KMS-11 (cell line): ENCODE measurements around the gene FANCD2.
A peak's percentile ranks its signal among the peaks of the same experiment; 100 is the strongest.

Source experiments
- H2AFZ ChIP-seq: fragments of 200-600 bp; sonication (generic); 2 replicates; pipeline ENCODE4 v1.6.1; 2016; ENCODE audit warnings: antibody characterized with exemption, mixed run types, low read depth
- H3K27ac ChIP-seq: fragments of 200-600 bp; sonication (generic); 2 replicates; pipeline ENCODE4 v1.6.1; 2016; ENCODE audit warnings: mild to moderate bottlenecking, mixed run types
- H3K27me3 ChIP-seq: fragments of 200-600 bp; sonication (generic); 2 replicates; pipeline ENCODE4 v1.6.1; 2017; ENCODE audit warnings: mild to moderate bottlenecking, low read depth, mixed run types, moderate library complexity; ENCODE audit not compliant: insufficient read depth
- H3K36me3 ChIP-seq: fragments of 200-600 bp; sonication (generic); 2 replicates; pipeline ENCODE4 v1.6.1; 2017; ENCODE audit warnings: mild to moderate bottlenecking, mixed run types; ENCODE audit not compliant: insufficient read depth
- H3K4me1 ChIP-seq: fragments of 200-600 bp; sonication (generic); 2 replicates; pipeline ENCODE4 v1.6.1; 2016; ENCODE audit warnings: mild to moderate bottlenecking, low read depth, mixed run types; ENCODE audit not compliant: poor library complexity, severe bottlenecking
- H3K4me2 ChIP-seq: fragments of 200-600 bp; sonication (generic); 2 replicates; pipeline ENCODE4 v1.7.0; 2016; ENCODE audit warnings: mild to moderate bottlenecking, mixed run types
- H3K4me3 ChIP-seq: fragments of 200-600 bp; sonication (generic); IDR thresholded peaks from 2 replicates; pipeline ENCODE4 v1.6.1; 2017; ENCODE audit warnings: low read depth, low read length, mixed read lengths; ENCODE audit not compliant: insufficient read depth
- H3K79me2 ChIP-seq: fragments of 200-600 bp; sonication (generic); 2 replicates; pipeline ENCODE4 v1.6.1; 2016; ENCODE audit warnings: low read depth, mixed run types; ENCODE audit not compliant: insufficient read depth
- H3K9ac ChIP-seq: fragments of 200-600 bp; sonication (generic); 2 replicates; pipeline ENCODE4 v1.6.1; 2016; ENCODE audit warnings: mild to moderate bottlenecking, mixed run types
- H4K20me1 ChIP-seq: fragments of 200-600 bp; sonication (generic); 2 replicates; pipeline ENCODE4 v1.6.1; 2016; ENCODE audit warnings: mild to moderate bottlenecking, mixed run types; ENCODE audit not compliant: insufficient read depth
- TF ChIP-seq, protein P1 (sequence below): fragments of 200-600 bp; sonication (generic); conservative IDR thresholded peaks from 2 replicates; pipeline ENCODE4 v1.6.1; 2017; ENCODE audit warnings: low read depth, mild to moderate bottlenecking, antibody characterized with exemption, low read length, moderate library complexity, mixed read lengths

The FANCD2 gene

DNA sequence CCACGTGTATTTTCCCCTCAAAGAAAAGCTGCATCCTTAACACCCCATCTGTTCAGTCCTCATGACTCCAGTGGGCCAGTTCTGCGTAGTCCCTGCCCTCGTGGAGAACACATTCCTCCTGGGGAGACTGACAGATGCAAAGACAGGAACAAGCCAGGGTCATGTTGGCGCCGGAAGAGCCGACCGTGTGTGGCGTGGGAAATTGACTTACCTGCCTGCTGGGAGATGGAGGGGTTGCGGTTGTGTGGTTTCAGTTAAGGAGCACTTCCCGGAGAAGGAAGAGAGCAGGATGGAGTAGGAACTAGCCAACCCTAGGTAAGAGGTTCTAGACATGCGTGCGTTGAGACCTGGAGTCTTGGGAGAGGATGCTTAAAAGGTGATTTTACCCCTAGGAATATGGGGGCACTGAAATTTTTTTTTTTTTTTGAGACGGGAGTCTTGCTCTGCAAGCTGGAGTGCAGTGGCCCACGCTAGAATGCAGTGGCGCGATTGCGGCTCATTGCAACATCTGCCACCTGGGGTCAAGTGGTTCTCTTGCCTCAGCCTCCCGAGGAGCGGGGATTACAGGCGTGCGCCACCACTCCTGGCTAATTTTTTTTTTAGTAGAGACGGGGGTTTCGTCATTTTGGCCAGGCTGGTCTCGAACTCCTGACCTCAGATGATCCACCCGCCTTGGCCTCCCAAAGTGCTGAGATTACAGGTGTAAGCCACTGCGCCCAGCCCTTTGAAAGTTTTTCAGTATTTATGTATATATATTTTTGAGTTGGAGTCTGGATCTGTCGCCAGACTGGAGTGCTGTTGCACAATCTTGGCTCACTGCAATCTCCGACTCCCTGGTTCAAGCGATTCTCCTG lies 116.7 kb downstream of the FANCD2 start:
- Histone ChIP-seq H3K36me3 (no peaks in the 10 kb centered on the region), H3K79me2 (peaks cover 28% of the 10 kb centered on the region), H3K9ac (no peak overlapping the region), H4K20me1 (no peaks in the 10 kb centered on the region), H3K27me3 (no peaks in the 10 kb centered on the region), H3K4me1 (peaks cover 5% of the 10 kb centered on the region), H3K27ac (no peak overlapping the region), H3K4me2 (peak overlapping the region; percentile 17), H2AFZ (no peak overlapping the region), H3K4me3 (no peak overlapping the region)
- TF ChIP-seq, protein P1, sequence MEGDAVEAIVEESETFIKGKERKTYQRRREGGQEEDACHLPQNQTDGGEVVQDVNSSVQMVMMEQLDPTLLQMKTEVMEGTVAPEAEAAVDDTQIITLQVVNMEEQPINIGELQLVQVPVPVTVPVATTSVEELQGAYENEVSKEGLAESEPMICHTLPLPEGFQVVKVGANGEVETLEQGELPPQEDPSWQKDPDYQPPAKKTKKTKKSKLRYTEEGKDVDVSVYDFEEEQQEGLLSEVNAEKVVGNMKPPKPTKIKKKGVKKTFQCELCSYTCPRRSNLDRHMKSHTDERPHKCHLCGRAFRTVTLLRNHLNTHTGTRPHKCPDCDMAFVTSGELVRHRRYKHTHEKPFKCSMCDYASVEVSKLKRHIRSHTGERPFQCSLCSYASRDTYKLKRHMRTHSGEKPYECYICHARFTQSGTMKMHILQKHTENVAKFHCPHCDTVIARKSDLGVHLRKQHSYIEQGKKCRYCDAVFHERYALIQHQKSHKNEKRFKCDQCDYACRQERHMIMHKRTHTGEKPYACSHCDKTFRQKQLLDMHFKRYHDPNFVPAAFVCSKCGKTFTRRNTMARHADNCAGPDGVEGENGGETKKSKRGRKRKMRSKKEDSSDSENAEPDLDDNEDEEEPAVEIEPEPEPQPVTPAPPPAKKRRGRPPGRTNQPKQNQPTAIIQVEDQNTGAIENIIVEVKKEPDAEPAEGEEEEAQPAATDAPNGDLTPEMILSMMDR, result no peak

DNA sequence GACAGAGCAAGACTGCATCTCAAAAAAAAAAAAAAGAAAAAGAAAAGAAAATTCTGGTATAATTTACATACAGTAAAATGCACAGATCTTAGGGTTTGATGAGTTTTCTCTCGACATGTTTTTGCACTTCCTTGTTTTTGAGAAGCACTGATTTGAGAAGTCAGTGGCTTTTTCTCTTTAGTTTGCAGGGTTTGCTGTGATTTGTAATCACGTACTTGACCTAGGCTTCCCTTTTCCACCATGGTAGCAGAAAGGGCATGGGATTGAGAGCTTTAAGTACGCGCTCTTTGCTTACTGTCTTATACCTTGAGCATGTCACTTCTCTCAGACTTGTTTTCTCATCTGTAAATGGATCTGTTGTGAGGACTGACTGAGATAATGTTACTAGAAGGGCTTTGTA lies 119.4 kb downstream of the FANCD2 start:
- H3K9ac ChIP-seq, result no peak overlapping the region
- H3K36me3 ChIP-seq, result no peaks in the 10 kb centered on the region
- no peak overlapping the region for H3K4me3 ChIP-seq
- peaks cover 5% of the 10 kb centered on the region for H3K4me1 ChIP-seq
- no peak overlapping the region for H2AFZ ChIP-seq
- H4K20me1 ChIP-seq, result no peaks in the 10 kb centered on the region
- H3K4me2 ChIP-seq, result no peak overlapping the region
- TF ChIP-seq, protein P1, result no peak
- no peak overlapping the region for H3K27ac ChIP-seq
- H3K27me3 ChIP-seq, result no peaks in the 10 kb centered on the region
- H3K79me2 ChIP-seq, result peaks cover 28% of the 10 kb centered on the region

DNA sequence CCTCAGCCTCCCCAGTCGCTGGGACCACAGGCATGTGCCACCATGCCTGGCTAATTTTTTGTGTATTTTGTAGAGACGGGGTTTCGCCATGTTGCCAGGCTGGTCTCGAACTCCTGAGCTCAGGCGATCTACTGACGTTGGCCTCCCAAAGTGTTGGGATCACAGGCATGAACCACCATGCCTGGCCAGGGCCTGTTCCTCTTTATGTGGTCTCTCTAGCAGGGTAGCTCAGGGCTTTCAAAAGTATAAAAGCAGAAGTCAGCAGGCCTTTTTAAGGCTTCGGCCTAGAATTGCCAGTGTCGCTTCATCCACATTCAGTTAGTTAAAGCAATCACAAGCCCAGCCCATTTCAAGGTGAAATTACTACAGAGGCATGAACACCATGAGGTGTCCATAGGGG lies 123.0 kb downstream of the FANCD2 start:
- Histone ChIP-seq H3K27ac (no peak overlapping the region), H3K4me2 (no peak overlapping the region), H3K27me3 (no peaks in the 10 kb centered on the region), H2AFZ (no peak overlapping the region), H3K36me3 (no peaks in the 10 kb centered on the region), H3K4me1 (no peaks in the 10 kb centered on the region), H3K79me2 (peaks cover 9% of the 10 kb centered on the region; the same call in 1 of the 2 replicates), H3K9ac (no peak overlapping the region), H4K20me1 (no peaks in the 10 kb centered on the region), H3K4me3 (no peak overlapping the region)
- TF ChIP-seq, protein P1, result no peak

DNA sequence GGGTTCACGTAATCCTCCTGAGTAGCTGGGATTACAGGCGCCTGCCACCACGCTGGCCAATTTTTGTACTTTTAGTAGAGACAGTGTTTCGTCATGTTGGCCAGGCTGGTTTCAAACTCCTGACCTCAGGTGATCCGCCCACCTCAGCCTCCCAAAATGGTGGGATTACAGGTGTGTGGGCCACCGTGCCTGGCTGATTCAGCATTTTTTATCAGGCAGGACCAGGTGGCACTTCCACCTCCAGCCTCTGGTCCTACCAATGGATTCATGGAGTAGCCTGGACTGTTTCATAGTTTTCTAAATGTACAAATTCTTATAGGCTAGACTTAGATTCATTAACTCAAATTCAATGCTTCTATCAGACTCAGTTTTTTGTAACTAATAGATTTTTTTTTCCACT lies 124.8 kb downstream of the FANCD2 start:
- Histone ChIP-seq H3K79me2 (peaks cover 6% of the 10 kb centered on the region; the same call in 1 of the 2 replicates), H3K27me3 (no peaks in the 10 kb centered on the region), H3K4me3 (no peak overlapping the region), H3K9ac (no peak overlapping the region), H3K4me1 (no peaks in the 10 kb centered on the region), H3K27ac (no peak overlapping the region), H2AFZ (no peak overlapping the region), H3K4me2 (no peak overlapping the region), H3K36me3 (no peaks in the 10 kb centered on the region), H4K20me1 (no peaks in the 10 kb centered on the region)
- TF ChIP-seq, protein P1, result no peak
